Heart left ventricle (tissue), 16 donors: ENCODE results near the gene COBL. TPM values are rescaled to one million over a fixed set of nuclear protein-coding genes. Genes with fewer than 3 reads are reported as not detected.

Source experiments
- ATAC-seq, 4 donors: fragments of 200-7000 bp; cut with Tn5 transposase; one replicate each; pipeline ENCODE4 v1.9.1; 2020 to 2022; ENCODE audit warnings: moderate library complexity in 4 of 4, mild to moderate bottlenecking in 3 of 4, moderate number of reproducible peaks in 1 of 4
- DNase-seq, 5 donors: peaks; one replicate each; pipeline ENCODE4 v3.0.0-alpha.2; 2020
- H3K27ac ChIP-seq, 12 donors: fragments of 200-600 bp; sonication (generic) in 4 of 12; one replicate each; pipeline versions ENCODE4 v1.5.0 to v1.8.0; 2016 to 2022; ENCODE audit warnings: mild to moderate bottlenecking in 2 of 12
- H3K27me3 ChIP-seq, 9 donors: fragments of 200-600 bp; sonication (generic) in 2 of 9; one replicate each; pipeline versions ENCODE4 v1.5.1 to v1.8.0; 2016 to 2022; ENCODE audit warnings: mild to moderate bottlenecking in 3 of 9
- H3K36me3 ChIP-seq, 9 donors: fragments of 200-600 bp; sonication (generic) in 2 of 9; one replicate each; pipeline versions ENCODE4 v1.5.0 to v1.8.0; 2018 to 2022; ENCODE audit warnings: mild to moderate bottlenecking in 2 of 9
- H3K4me1 ChIP-seq, 12 donors: fragments of 200-600 bp; sonication (generic) in 4 of 12; one replicate each; pipeline versions ENCODE4 v1.5.0 to v1.8.0; 2016 to 2022; ENCODE audit warnings: mild to moderate bottlenecking in 3 of 12
- H3K4me3 ChIP-seq, 12 donors: fragments of 200-600 bp; sonication (generic) in 4 of 12; one replicate each; pipeline versions ENCODE4 v1.5.0 to v1.8.0; 2017 to 2022; ENCODE audit warnings: mild to moderate bottlenecking in 9 of 12, moderate library complexity in 4 of 12
- H3K9me3 ChIP-seq, 12 donors: fragments of 200-600 bp; sonication (generic) in 4 of 12; one replicate each; pipeline versions ENCODE4 v1.5.0 to v1.8.0; 2016 to 2022; ENCODE audit warnings: mild to moderate bottlenecking in 1 of 12
- CTCF ChIP-seq, 12 donors: fragments of 200-600 bp; sonication (generic) in 4 of 12; IDR thresholded peaks; one replicate each; pipeline versions ENCODE4 v1.5.0 to v1.8.0; 2018 to 2022; ENCODE audit warnings: antibody characterized with exemption in 12 of 12, mild to moderate bottlenecking in 5 of 12
- POLR2A ChIP-seq, 2 donors: fragments of 450-650 bp; IDR thresholded peaks; one replicate each; pipeline ENCODE4 v1.6.1; 2017; ENCODE audit warnings: antibody characterized with exemption in 2 of 2, mild to moderate bottlenecking in 2 of 2, moderate library complexity in 2 of 2
- WGBS, 4 donors: extraction: QIAGEN DNeasy Blood & Tissue Kit in 2 of 4; methylation state at CpG; one replicate each; pipeline versions ENCODE4 v1.1.5 to v1.1.7; 2013 to 2018; 5-methylcytosine and 5-hydroxymethylcytosine counted together
- intact Hi-C, 10 donors: fragments of 100-400 bp; cut with DNase I; formaldehyde crosslinking; loops; one replicate each; pipeline versions ENCODE4 v1.11.1 to v1.14.2; 2022
- polyA plus RNA-seq, 2 donors: library from polyadenylated mRNA; stranded (reverse); fragments of 200-250 nt; gene quantifications; one replicate each; pipeline ENCODE4 v1.2.3, GENCODE V29; 2013
- total RNA-seq, 9 donors: library from RNA; depleted of rRNA in 2 of 9; stranded (reverse); fragments of >200 nt in 2 of 9; fragmentation: NEBNext Ultra II Directional in 3 of 9; extraction: Animal tissue kit (Norgen Biotek cat#: 25700) in 3 of 9; gene quantifications; one replicate each; pipeline versions ENCODE4 v1.1.0 to v1.2.4, GENCODE V29; 2016 to 2023
- donor health status: ischemic (EF 13 %, LVEDD 7.1; RV severe dilation, severe dysfunction).
- donor health status: healthy with polysubstance abuse.
- donor health status: DM: no; HTN: yes; CAD: no.
- donor health status: DM: no; HTN: no; CAD: no.
- donor health status: ischemic (EF 25% LVEDD 6.9; RV normal size, moderate dysfunction).
- donor health status: ischemic (EF 25% LVEDD 5.7; RV mildly dilated, moderate dysfunction).
- donor health status: healthy.
- donor health status: DM: yes; HTN: yes; CAD: no.
- donor health status: ischemic (EF 35%, LVEDD 5.7; RV mildly dilated, moderate dysfunction).
- donor health status: nonischemic (EF 11% LVEDD 7.7; RV severe dilation, severe dysfunction).
- donor health status: DM: yes; HTN: yes; CAD: no.
- donor health status: PGD.
- donor health status: ischemic (EF 29% LVEDD 5.4; RV normal size, mild dysfunction).
- donor health status: nonischemic (EF 23%, LVEDD 6.1; RV moderate dilation, normal function).

COBL gene
- total and polyA plus RNA-seq, 11 donors, result 25.9 to 123 (median 80.4) TPM

- Histone ChIP-seq H3K27ac (peak overlapping the region in 1 of 12 donors; percentile 42), H3K36me3 (peaks cover 0 to 3% (median 0%) of the 10 kb centered on the region in 9 donors), H3K27me3 (no peaks in the 10 kb centered on the region), H3K4me1 (peaks cover 0 to 13% (median 4%) of the 10 kb centered on the region in 12 donors), H3K9me3 (peaks cover 0 to 5% (median 0%) of the 10 kb centered on the region in 12 donors), H3K4me3 (no peak overlapping the region)
- intact Hi-C loops, result loop anchor here in 2 of 10 donors (10.0 kb wide), 1 partner anchor 164 kb away; no protein-coding TSS in a partner anchor
- 87 to 92% (median 91%) methylated on average over 16 of the region's 16 CpGs for WGBS, 4 donors
- DNase-seq, result no peak
- ATAC-seq, result no peak
- TF ChIP-seq CTCF (IDR thresholded peaks at IDR 0.05), result no peak
- no peak for TF ChIP-seq POLR2A (IDR thresholded peaks at IDR 0.05)
Observed at GRCh38 chr7:51128545-51129435, 187.8 kb downstream of the COBL start.

GRCh38 chr7:51127618-51127904 lies 189.0 kb downstream of the COBL start:
- Histone ChIP-seq H3K27me3 (no peaks in the 10 kb centered on the region), H3K9me3 (peaks cover 0 to 2% (median 0%) of the 10 kb centered on the region in 12 donors), H3K4me3 (no peak overlapping the region), H3K4me1 (peaks cover 0 to 23% (median 14%) of the 10 kb centered on the region in 12 donors), H3K27ac (peak overlapping the region in 8 of 12 donors; percentile 8 to 70 (median 50)), H3K36me3 (no peaks in the 10 kb centered on the region)
- ATAC-seq (peak in 1 of 4 donors; percentile 20), DNase-seq (no peak)
- intact Hi-C loops, result loop anchor here in 2 of 10 donors (10.0 kb wide), 1 partner anchor 163 kb away; no protein-coding TSS in a partner anchor
- TF ChIP-seq POLR2A (IDR thresholded peaks at IDR 0.05), result no peak
- no peak for TF ChIP-seq CTCF (IDR thresholded peaks at IDR 0.05)
- WGBS, 4 donors, result 48 to 57% (median 53%) methylated on average over 3 of the region's 3 CpGs

GRCh38 chr7:51126813-51127617 lies 189.6 kb downstream of the COBL start:
- TF ChIP-seq POLR2A (IDR thresholded peaks at IDR 0.05), result no peak
- no peak for TF ChIP-seq CTCF (IDR thresholded peaks at IDR 0.05)
- ATAC-seq (peak in 3 of 4 donors; percentile 7 to 60 (median 46)), DNase-seq (no peak)
- H3K27me3 ChIP-seq, result no peaks in the 10 kb centered on the region
- no peaks in the 10 kb centered on the region for H3K36me3 ChIP-seq
- peaks cover 0 to 27% (median 18%) of the 10 kb centered on the region in 12 donors for H3K4me1 ChIP-seq
- H3K27ac ChIP-seq, result peak overlapping the region in 10 of 12 donors; percentile 8 to 70 (median 44)
- intact Hi-C loops, result loop anchor here in 2 of 10 donors (10.0 kb wide), 1 partner anchor 162 kb away; no protein-coding TSS in a partner anchor
- H3K9me3 ChIP-seq, result no peaks in the 10 kb centered on the region
- 90 to 94% (median 92%) methylated on average over 18 to 19 of the region's 19 CpGs for WGBS, 4 donors
- H3K4me3 ChIP-seq, result no peak overlapping the region
